ENCODE measurements around the gene AQP3. TPM values are rescaled to one million over a fixed set of nuclear protein-coding genes. Genes with fewer than 3 reads are reported as not detected.
A peak's percentile ranks its signal among the peaks of the same experiment; 100 is the strongest.

Gene AQP3
- total and polyA plus RNA-seq, 2 of the 13 experiments (the other 11 are each of a cell fraction or from before 2014, with no cell fraction given), result 1.4 to 5.5 TPM

DNA sequence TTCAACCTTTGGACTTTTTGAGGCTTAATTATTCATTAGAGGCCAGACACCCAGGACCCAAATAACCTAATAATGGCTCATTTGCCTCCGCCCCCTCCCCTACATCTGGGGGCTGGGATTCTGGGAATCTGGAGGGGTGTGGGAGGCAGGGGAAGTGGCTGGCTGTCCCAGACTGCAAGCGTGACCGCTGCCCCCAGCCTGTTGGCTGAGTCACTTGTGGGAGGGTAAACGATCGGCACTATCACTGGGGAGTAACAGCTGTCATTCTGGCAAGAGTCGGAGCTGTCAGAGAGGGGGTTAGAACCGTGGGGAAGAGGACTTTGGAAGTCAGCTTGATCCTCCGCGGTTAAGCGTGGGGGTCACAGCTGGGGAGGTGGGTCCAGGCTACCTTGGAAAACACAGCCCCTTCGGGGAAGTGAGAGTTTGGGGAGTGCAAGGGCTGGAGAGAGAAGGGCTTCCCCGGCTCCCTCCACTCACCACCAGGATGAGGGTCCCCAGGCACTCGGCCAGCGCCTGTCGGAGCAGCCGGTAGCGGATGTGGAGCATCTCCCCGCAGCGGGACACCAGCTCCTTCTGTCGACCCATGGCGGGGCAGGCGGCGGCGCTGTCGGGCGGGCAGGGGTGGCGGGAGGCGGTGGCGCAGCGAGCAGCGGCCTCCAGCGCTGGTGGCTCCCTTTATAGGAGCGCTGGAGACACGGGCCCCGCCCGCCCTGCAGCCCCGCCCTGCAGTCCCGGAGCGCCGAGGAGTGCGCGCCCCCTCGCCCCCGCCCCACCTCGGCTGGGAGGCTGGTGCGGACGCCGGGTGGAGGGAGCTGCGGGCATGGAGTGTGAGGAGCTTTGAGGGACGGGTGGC lies at the start of gene AQP3 (continued):
- TF ChIP-seq PCBP1 (IDR thresholded peaks at IDR 0.05; ENCODE audit: borderline replicate concordance, low read depth, low read length) (no peak), SRSF9 (IDR thresholded peaks at IDR 0.05; ENCODE audit: borderline replicate concordance, insufficient read depth, low read depth, low read length, poor library complexity, severe bottlenecking) (no peak), ZNF225 (CRISPR knock-in tag; IDR thresholded peaks at IDR 0.05) (no peak), GFI1 (CRISPR knock-in tag; IDR thresholded peaks at IDR 0.05; ENCODE audit: borderline replicate concordance) (no peak), ZBTB1 (CRISPR knock-in tag; IDR thresholded peaks at IDR 0.05; ENCODE audit: borderline replicate concordance) (no peak), CCAR2 (optimal IDR thresholded peaks at IDR 0.05; ENCODE audit: low read depth, low read length) (no peak), NKX3-1 (CRISPR knock-in tag; IDR thresholded peaks at IDR 0.05) (no peak), KAT2B (IDR thresholded peaks at IDR 0.05; ENCODE audit: borderline replicate concordance, low read depth, low read length) (no peak), AKAP8 (CRISPR knock-in tag; IDR thresholded peaks at IDR 0.05) (no peak), ZNF570 (CRISPR knock-in tag; IDR thresholded peaks at IDR 0.05; ENCODE audit: borderline replicate concordance) (no peak), ZKSCAN8 (CRISPR knock-in tag; IDR thresholded peaks at IDR 0.05; ENCODE audit: borderline replicate concordance) (no peak), ETV5 (CRISPR knock-in tag; IDR thresholded peaks at IDR 0.05; ENCODE audit: borderline replicate concordance) (no peak), MEF2D (CRISPR knock-in tag; IDR thresholded peaks at IDR 0.05) (0 out of 2 replicates have a peak, but pooled peaks have one; percentile 30), ZFP82 (CRISPR knock-in tag; IDR thresholded peaks at IDR 0.05; ENCODE audit: borderline replicate concordance) (0 out of 2 replicates have a peak, but pooled peaks have one; percentile 39), FLYWCH1 (CRISPR knock-in tag; IDR thresholded peaks at IDR 0.05) (no peak), RELA (CRISPR knock-in tag; IDR thresholded peaks at IDR 0.05) (no peak), ZNF556 (CRISPR knock-in tag; IDR thresholded peaks at IDR 0.05; ENCODE audit: borderline replicate concordance) (peak; percentile 64; the same call in 1 of the 2 replicates), SP4 (CRISPR knock-in tag; IDR thresholded peaks at IDR 0.05) (no peak), CEBPG (CRISPR knock-in tag; IDR thresholded peaks at IDR 0.05) (no peak), DMAP1 (CRISPR knock-in tag; IDR thresholded peaks at IDR 0.05) (no peak), SOX5 (CRISPR knock-in tag; IDR thresholded peaks at IDR 0.05; ENCODE audit: borderline replicate concordance) (no peak), ZNF616 (CRISPR knock-in tag; IDR thresholded peaks at IDR 0.05; ENCODE audit: low read depth) (no peak), MYC (CRISPR knock-in tag; IDR thresholded peaks at IDR 0.05; ENCODE audit: borderline replicate concordance) (peak; percentile 17; the same call in 1 of the 2 replicates)
- TF ChIP-seq, protein P1, sequence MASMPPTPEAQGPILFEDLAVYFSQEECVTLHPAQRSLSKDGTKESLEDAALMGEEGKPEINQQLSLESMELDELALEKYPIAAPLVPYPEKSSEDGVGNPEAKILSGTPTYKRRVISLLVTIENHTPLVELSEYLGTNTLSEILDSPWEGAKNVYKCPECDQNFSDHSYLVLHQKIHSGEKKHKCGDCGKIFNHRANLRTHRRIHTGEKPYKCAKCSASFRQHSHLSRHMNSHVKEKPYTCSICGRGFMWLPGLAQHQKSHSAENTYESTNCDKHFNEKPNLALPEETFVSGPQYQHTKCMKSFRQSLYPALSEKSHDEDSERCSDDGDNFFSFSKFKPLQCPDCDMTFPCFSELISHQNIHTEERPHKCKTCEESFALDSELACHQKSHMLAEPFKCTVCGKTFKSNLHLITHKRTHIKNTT (CRISPR knock-in tag; IDR thresholded peaks at IDR 0.05), result no peak
- TF ChIP-seq, protein P2, sequence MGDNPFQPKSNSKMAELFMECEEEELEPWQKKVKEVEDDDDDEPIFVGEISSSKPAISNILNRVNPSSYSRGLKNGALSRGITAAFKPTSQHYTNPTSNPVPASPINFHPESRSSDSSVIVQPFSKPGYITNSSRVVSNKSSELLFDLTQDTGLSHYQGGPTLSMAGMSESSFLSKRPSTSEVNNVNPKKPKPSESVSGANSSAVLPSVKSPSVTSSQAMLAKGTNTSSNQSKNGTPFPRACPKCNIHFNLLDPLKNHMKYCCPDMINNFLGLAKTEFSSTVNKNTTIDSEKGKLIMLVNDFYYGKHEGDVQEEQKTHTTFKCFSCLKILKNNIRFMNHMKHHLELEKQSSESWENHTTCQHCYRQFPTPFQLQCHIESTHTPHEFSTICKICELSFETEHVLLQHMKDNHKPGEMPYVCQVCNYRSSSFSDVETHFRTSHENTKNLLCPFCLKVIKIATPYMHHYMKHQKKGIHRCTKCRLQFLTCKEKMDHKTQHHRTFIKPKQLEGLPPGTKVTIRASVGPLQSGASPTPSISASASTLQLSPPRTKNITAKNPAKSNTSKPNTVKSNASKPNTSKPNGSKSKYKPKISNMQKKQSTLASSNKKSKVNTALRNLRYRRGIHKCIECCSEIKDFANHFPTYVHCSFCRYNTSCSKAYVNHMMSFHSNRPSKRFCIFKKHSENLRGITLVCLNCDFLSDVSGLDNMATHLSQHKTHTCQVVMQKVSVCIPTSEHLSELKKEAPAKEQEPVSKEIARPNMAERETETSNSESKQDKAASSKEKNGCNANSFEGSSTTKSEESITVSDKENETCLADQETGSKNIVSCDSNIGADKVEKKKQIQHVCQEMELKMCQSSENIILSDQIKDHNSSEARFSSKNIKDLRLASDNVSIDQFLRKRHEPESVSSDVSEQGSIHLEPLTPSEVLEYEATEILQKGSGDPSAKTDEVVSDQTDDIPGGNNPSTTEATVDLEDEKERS (CRISPR knock-in tag; IDR thresholded peaks at IDR 0.05), result no peak
- TF ChIP-seq, protein P3, sequence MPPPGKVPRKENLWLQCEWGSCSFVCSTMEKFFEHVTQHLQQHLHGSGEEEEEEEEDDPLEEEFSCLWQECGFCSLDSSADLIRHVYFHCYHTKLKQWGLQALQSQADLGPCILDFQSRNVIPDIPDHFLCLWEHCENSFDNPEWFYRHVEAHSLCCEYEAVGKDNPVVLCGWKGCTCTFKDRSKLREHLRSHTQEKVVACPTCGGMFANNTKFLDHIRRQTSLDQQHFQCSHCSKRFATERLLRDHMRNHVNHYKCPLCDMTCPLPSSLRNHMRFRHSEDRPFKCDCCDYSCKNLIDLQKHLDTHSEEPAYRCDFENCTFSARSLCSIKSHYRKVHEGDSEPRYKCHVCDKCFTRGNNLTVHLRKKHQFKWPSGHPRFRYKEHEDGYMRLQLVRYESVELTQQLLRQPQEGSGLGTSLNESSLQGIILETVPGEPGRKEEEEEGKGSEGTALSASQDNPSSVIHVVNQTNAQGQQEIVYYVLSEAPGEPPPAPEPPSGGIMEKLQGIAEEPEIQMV (CRISPR knock-in tag; IDR thresholded peaks at IDR 0.05; ENCODE audit: low read depth), result no peak

Measured in HepG2 (cell line).